GM23338 (cell line): ENCODE results near the gene RCSD1. TPM values are rescaled to one million over a fixed set of nuclear protein-coding genes. Genes with fewer than 3 reads are reported as not detected.

Source experiments
- ATAC-seq: fragments of 200-7000 bp; cut with Tn5 transposase; 3 replicates; pipeline ENCODE4 v1.9.1; 2020
- DNase-seq: peaks from one replicate; pipeline ENCODE4 v3.0.0-alpha.2; 2015; ENCODE audit warnings: low spot score
- H2AFZ ChIP-seq: fragments of 200-600 bp; sonication (generic); 2 replicates; pipeline ENCODE4 v1.8.0; 2016; ENCODE audit warnings: antibody characterized with exemption, mild to moderate bottlenecking, moderate library complexity
- H3F3A ChIP-seq: fragments of 200-600 bp; sonication (generic); replicated peaks from 2 replicates; pipeline ENCODE4 v1.8.0; 2017; ENCODE audit warnings: antibody characterized with exemption, mixed run types, low read depth
- H3K27ac ChIP-seq: fragments of 200-600 bp; sonication (generic); 2 replicates; pipeline ENCODE4 v1.6.1; 2016; ENCODE audit warnings: low read depth
- H3K27me3 ChIP-seq: fragments of 200-600 bp; sonication (generic); 2 replicates; pipeline ENCODE4 v1.8.0; 2016; ENCODE audit warnings: mild to moderate bottlenecking, mixed run types, moderate library complexity; ENCODE audit not compliant: insufficient read depth
- H3K36me3 ChIP-seq: fragments of 200-600 bp; sonication (generic); 2 replicates; pipeline ENCODE4 v1.8.0; 2016; ENCODE audit warnings: mild to moderate bottlenecking; ENCODE audit not compliant: insufficient read depth
- H3K4me1 ChIP-seq: fragments of 200-600 bp; sonication (generic); 2 replicates; pipeline ENCODE4 v1.8.0; 2016; ENCODE audit warnings: mild to moderate bottlenecking, moderate library complexity; ENCODE audit not compliant: insufficient read depth
- H3K4me2 ChIP-seq: fragments of 200-600 bp; sonication (generic); 2 replicates; pipeline ENCODE4 v1.7.1; 2017; ENCODE audit warnings: mixed run types
- H3K4me3 ChIP-seq: fragments of 200-600 bp; sonication (generic); 2 replicates; pipeline ENCODE4 v1.6.1; 2016; ENCODE audit warnings: mixed run types
- H3K79me2 ChIP-seq: fragments of 200-600 bp; sonication (generic); replicated peaks from 2 replicates; pipeline ENCODE4 v1.8.0; 2017; ENCODE audit warnings: mild to moderate bottlenecking; ENCODE audit not compliant: insufficient read depth
- H3K9me2 ChIP-seq: fragments of 200-600 bp; sonication (generic); 2 replicates; pipeline ENCODE4 v1.8.0; 2017; ENCODE audit not compliant: insufficient read depth
- H4K20me1 ChIP-seq: fragments of 200-600 bp; sonication (generic); replicated peaks from 2 replicates; pipeline ENCODE4 v1.8.0; 2017; ENCODE audit warnings: mild to moderate bottlenecking; ENCODE audit not compliant: insufficient read depth
- H3K27ac Mint-ChIP-seq: 2 replicates; pipeline ENCODE4 v1.8.0; 2020; ENCODE audit warnings: inconsistent platforms, mild to moderate bottlenecking, moderate library complexity, mixed read lengths
- H3K27me3 Mint-ChIP-seq: 3 replicates; pipeline ENCODE4 v1.8.0; 2022; ENCODE audit warnings: low read depth, mild to moderate bottlenecking, moderate library complexity, mixed read lengths, inconsistent platforms; ENCODE audit not compliant: insufficient read depth, poor library complexity
- H3K36me3 Mint-ChIP-seq: 3 replicates; pipeline ENCODE4 v1.8.0; 2021; ENCODE audit warnings: low read depth, mild to moderate bottlenecking, inconsistent platforms, moderate library complexity, mixed read lengths
- H3K4me1 Mint-ChIP-seq: 3 replicates; pipeline ENCODE4 v1.8.0; 2020; ENCODE audit warnings: mild to moderate bottlenecking, inconsistent platforms, mixed read lengths
- H3K4me3 Mint-ChIP-seq: 3 replicates; pipeline ENCODE4 v1.8.0; 2021; ENCODE audit warnings: moderate library complexity, mild to moderate bottlenecking, inconsistent platforms, mixed read lengths
- H3K9me3 Mint-ChIP-seq: 3 replicates; pipeline ENCODE4 v1.8.0; 2020; ENCODE audit warnings: moderate library complexity, mild to moderate bottlenecking, inconsistent platforms, mixed read lengths
- CREB1 ChIP-seq: fragments of 250-450 bp; sonication (Bioruptor Pico); IDR thresholded peaks from 2 replicates; pipeline ENCODE4 v1.5.0; 2020; ENCODE audit warnings: low read depth, mild to moderate bottlenecking, moderate library complexity
- ETS1 ChIP-seq: IDR thresholded peaks from 2 replicates; pipeline ENCODE4 v1.6.1; 2016; ENCODE audit warnings: antibody characterized with exemption
- EZH2 ChIP-seq: fragments of 200-600 bp; sonication (generic); IDR thresholded peaks from one replicate; pipeline ENCODE4 v1.8.0; 2017; ENCODE audit warnings: antibody characterized with exemption, mild to moderate bottlenecking, low read depth; ENCODE audit not compliant: unreplicated experiment
- EZH2phosphoT487 ChIP-seq: fragments of 200-600 bp; sonication (generic); IDR thresholded peaks from one replicate; pipeline ENCODE4 v1.8.1; 2018; ENCODE audit warnings: antibody characterized with exemption; ENCODE audit not compliant: unreplicated experiment
- JUNB ChIP-seq: IDR thresholded peaks from one replicate; pipeline ENCODE4 v1.6.1; 2016; ENCODE audit warnings: antibody characterized with exemption; ENCODE audit not compliant: unreplicated experiment
- NANOG ChIP-seq: IDR thresholded peaks from 2 replicates; pipeline ENCODE4 v1.6.1; 2016; ENCODE audit warnings: antibody characterized with exemption, borderline replicate concordance
- STAT1 ChIP-seq: IDR thresholded peaks from one replicate; pipeline ENCODE4 v1.6.1; 2016; ENCODE audit warnings: antibody characterized with exemption; ENCODE audit not compliant: unreplicated experiment
- ZNF114 ChIP-seq: fragments of 250-450 bp; sonication (Bioruptor Pico); IDR thresholded peaks from 2 replicates; pipeline ENCODE4 v1.5.0; 2020; ENCODE audit warnings: mild to moderate bottlenecking, moderate library complexity
- ZNF331 ChIP-seq: fragments of 250-450 bp; sonication (Bioruptor Pico); IDR thresholded peaks from 2 replicates; pipeline ENCODE4 v1.5.0; 2020; ENCODE audit warnings: low read depth, mild to moderate bottlenecking, moderate library complexity
- polyA plus RNA-seq: library from polyadenylated mRNA; unstranded; fragments of >200 nt; fragmentation: Nextera tagmentation; extraction: Ambion mirVana; gene quantifications from 2 replicates; pipeline ENCODE4 v1.2.1, GENCODE V29; 2016
- total RNA-seq: library from RNA; depleted of rRNA; stranded (reverse); fragments of >200 nt; shearing (Covaris generic); gene quantifications from 2 replicates; pipeline ENCODE4 v1.2.3, GENCODE V29; 2014
- TF ChIP-seq, protein P1 (sequence below): IDR thresholded peaks from one replicate; pipeline ENCODE4 v1.6.1; 2018; ENCODE audit warnings: antibody characterized with exemption; ENCODE audit not compliant: unreplicated experiment
- TF ChIP-seq, protein P2 (sequence below), 2 experiments: fragments of 200-600 bp in 1 of 2; sonication (generic) in 1 of 2; conservative IDR thresholded peaks; 2 replicates each; pipeline versions ENCODE4 v1.5.1 to v1.6.1; 2016 to 2017; ENCODE audit warnings: antibody characterized with exemption in 2 of 2, low read depth in 2 of 2, mild to moderate bottlenecking in 2 of 2, moderate library complexity in 1 of 2

RCSD1 gene
- total and polyA plus RNA-seq, 2 experiments from 2014 or later: 0.18 to 0.73 TPM

DNA sequence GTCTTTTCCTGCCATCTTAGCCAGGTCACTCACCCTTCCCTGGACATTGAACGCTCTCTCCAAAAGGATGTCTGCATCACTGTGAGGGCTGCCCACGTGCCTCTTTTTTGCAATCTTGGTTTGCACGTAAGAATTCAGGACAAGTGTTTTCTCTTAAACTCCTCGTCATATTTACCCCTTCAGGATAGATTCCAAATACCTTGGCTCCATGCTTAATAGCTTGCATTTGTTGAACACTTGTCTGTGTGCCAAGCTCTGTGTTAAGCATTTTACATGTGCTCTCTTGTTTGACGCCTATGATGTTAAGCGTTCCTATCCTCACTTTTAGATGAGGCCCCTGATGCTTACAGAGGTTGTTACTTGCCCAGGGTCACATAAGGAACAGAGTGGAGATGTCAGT is 29.8 kb downstream of the RCSD1 start (continued):
- TF ChIP-seq, protein P1, sequence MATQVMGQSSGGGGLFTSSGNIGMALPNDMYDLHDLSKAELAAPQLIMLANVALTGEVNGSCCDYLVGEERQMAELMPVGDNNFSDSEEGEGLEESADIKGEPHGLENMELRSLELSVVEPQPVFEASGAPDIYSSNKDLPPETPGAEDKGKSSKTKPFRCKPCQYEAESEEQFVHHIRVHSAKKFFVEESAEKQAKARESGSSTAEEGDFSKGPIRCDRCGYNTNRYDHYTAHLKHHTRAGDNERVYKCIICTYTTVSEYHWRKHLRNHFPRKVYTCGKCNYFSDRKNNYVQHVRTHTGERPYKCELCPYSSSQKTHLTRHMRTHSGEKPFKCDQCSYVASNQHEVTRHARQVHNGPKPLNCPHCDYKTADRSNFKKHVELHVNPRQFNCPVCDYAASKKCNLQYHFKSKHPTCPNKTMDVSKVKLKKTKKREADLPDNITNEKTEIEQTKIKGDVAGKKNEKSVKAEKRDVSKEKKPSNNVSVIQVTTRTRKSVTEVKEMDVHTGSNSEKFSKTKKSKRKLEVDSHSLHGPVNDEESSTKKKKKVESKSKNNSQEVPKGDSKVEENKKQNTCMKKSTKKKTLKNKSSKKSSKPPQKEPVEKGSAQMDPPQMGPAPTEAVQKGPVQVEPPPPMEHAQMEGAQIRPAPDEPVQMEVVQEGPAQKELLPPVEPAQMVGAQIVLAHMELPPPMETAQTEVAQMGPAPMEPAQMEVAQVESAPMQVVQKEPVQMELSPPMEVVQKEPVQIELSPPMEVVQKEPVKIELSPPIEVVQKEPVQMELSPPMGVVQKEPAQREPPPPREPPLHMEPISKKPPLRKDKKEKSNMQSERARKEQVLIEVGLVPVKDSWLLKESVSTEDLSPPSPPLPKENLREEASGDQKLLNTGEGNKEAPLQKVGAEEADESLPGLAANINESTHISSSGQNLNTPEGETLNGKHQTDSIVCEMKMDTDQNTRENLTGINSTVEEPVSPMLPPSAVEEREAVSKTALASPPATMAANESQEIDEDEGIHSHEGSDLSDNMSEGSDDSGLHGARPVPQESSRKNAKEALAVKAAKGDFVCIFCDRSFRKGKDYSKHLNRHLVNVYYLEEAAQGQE: no peak
- no peak for TF ChIP-seq EZH2phosphoT487
- no peak for TF ChIP-seq ZNF331
- no peak for TF ChIP-seq ZNF114 (CRISPR knock-in tag)
- no peak for TF ChIP-seq JUNB

- H3K4me3 Mint-ChIP-seq: no peak overlapping the region
- no peaks in the 10 kb centered on the region for H3F3A ChIP-seq
- H3K36me3 Mint-ChIP-seq: no peaks in the 10 kb centered on the region
- no peaks in the 10 kb centered on the region for H3K79me2 ChIP-seq
- H2AFZ ChIP-seq: no peak overlapping the region; the same call in 1 of the 2 replicates
- no peak overlapping the region for H3K4me2 ChIP-seq
- H3K27me3 Mint-ChIP-seq: peaks cover 6% of the 10 kb centered on the region
- no peak overlapping the region for H3K27ac ChIP-seq
- H3K4me3 ChIP-seq: no peak overlapping the region
- H3K27me3 ChIP-seq: no peaks in the 10 kb centered on the region
- DNase-seq (no peak), ATAC-seq (no peak)
- TF ChIP-seq, protein P2, sequence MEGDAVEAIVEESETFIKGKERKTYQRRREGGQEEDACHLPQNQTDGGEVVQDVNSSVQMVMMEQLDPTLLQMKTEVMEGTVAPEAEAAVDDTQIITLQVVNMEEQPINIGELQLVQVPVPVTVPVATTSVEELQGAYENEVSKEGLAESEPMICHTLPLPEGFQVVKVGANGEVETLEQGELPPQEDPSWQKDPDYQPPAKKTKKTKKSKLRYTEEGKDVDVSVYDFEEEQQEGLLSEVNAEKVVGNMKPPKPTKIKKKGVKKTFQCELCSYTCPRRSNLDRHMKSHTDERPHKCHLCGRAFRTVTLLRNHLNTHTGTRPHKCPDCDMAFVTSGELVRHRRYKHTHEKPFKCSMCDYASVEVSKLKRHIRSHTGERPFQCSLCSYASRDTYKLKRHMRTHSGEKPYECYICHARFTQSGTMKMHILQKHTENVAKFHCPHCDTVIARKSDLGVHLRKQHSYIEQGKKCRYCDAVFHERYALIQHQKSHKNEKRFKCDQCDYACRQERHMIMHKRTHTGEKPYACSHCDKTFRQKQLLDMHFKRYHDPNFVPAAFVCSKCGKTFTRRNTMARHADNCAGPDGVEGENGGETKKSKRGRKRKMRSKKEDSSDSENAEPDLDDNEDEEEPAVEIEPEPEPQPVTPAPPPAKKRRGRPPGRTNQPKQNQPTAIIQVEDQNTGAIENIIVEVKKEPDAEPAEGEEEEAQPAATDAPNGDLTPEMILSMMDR (conservative IDR thresholded peaks at IDR 0.05; ENCODE audit: low read depth in 2 of 2): no peak
- TF ChIP-seq CREB1 (CRISPR knock-in tag) (no peak), EZH2phosphoT487 (no peak), EZH2 (no peak), NANOG (no peak), ETS1 (no peak), STAT1 (no peak), ZNF331 (no peak)
- TF ChIP-seq, protein P1: no peak
- no peaks in the 10 kb centered on the region for H3K4me1 ChIP-seq
- H4K20me1 ChIP-seq: no peaks in the 10 kb centered on the region
- no peaks in the 10 kb centered on the region for H3K36me3 ChIP-seq
- H3K9me2 ChIP-seq: no peaks in the 10 kb centered on the region
- no peaks in the 10 kb centered on the region for H3K9me3 Mint-ChIP-seq
- peaks cover 6% of the 10 kb centered on the region for H3K4me1 Mint-ChIP-seq
- no peak overlapping the region for H3K27ac Mint-ChIP-seq
These were observed 31.7 kb downstream of the RCSD1 start for GRCh38 chr1:167661527-167662426.
